IMR-90 (cell line): ENCODE results near the gene TM2D1. TPM values are rescaled to one million over a fixed set of nuclear protein-coding genes. Genes with fewer than 3 reads are reported as not detected.

Source experiments
- ATAC-seq: fragments of 200-7000 bp; cut with Tn5 transposase; 2 replicates; pipeline ENCODE4 v1.9.1; 2020; ENCODE audit warnings: low read depth, mild to moderate bottlenecking, moderate library complexity
- BruUV-seq: library from RNA; stranded (reverse); fragments of 400-500 nt; replicated peaks from 2 replicates; lab custom pipeline; 2021; lab: Mats Ljungman, UMichigan
- CTCF ChIA-PET: fragments of 300-600 bp; formaldehyde crosslinking; extraction: SDS; loops from one replicate; lab custom pipeline; 2021; ENCODE audit warnings: antibody characterized with exemption; lab: Yijun Ruan, JAX
- POLR2A ChIA-PET: fragments of 300-600 bp; sonication (Branson Sonifier 250); formaldehyde crosslinking; loops from one replicate; lab custom pipeline; 2022; ENCODE audit warnings: antibody characterized with exemption; ENCODE audit not compliant: unreplicated experiment; lab: Charles Lee
- DNase-seq: peaks from one replicate; pipeline ENCODE4 v3.0.0; 2013
- H2AFZ ChIP-seq: replicated peaks from 2 replicates; pipeline ENCODE3; 2013; ENCODE audit warnings: low read length, mild to moderate bottlenecking; ENCODE audit not compliant: poor library complexity
- H2AK5ac ChIP-seq: 2 replicates; pipeline ENCODE4 v1.6.1; 2013; ENCODE audit warnings: low read depth, low read length, inconsistent platforms
- H2AK9ac ChIP-seq: replicated peaks from 2 replicates; pipeline ENCODE3; 2013; ENCODE audit warnings: mild to moderate bottlenecking, low read depth, low read length, moderate library complexity; ENCODE audit not compliant: poor library complexity
- H2BK120ac ChIP-seq: 2 replicates; pipeline ENCODE4 v1.6.1; 2013; ENCODE audit warnings: low read depth, low read length, inconsistent platforms
- H2BK15ac ChIP-seq: 3 replicates; pipeline ENCODE4 v1.6.1; 2013; ENCODE audit warnings: low read depth, low read length, inconsistent platforms
- H2BK20ac ChIP-seq: 2 replicates; pipeline ENCODE4 v1.6.1; 2013; ENCODE audit warnings: low read depth, mild to moderate bottlenecking, inconsistent platforms, low read length, moderate library complexity
- H2BK5ac ChIP-seq: 2 replicates; pipeline ENCODE4 v1.6.1; 2013; ENCODE audit warnings: mild to moderate bottlenecking, low read depth, low read length, inconsistent platforms; ENCODE audit not compliant: poor library complexity, severe bottlenecking
- H3K14ac ChIP-seq: replicated peaks from 2 replicates; pipeline ENCODE4 v1.6.1; 2013; ENCODE audit warnings: low read depth, low read length, inconsistent platforms
- H3K18ac ChIP-seq: 2 replicates; pipeline ENCODE4 v1.6.1; 2013; ENCODE audit warnings: low read depth, low read length, control low read depth
- H3K23ac ChIP-seq: 2 replicates; pipeline ENCODE4 v1.6.1; 2013; ENCODE audit warnings: low read depth, low read length, inconsistent platforms
- H3K27ac ChIP-seq: 2 replicates; pipeline ENCODE4 v1.5.1; 2013; ENCODE audit warnings: mild to moderate bottlenecking, control low read depth, low read length; ENCODE audit not compliant: insufficient read depth
- H3K27me3 ChIP-seq: 2 replicates; pipeline ENCODE4 v1.6.1; 2013; ENCODE audit warnings: low read length; ENCODE audit not compliant: control insufficient read depth, insufficient read depth
- H3K36me3 ChIP-seq: 2 replicates; pipeline ENCODE4 v1.6.1; 2013; ENCODE audit warnings: low read length, mixed read lengths; ENCODE audit not compliant: control insufficient read depth, insufficient read depth
- H3K4ac ChIP-seq: 2 replicates; pipeline ENCODE4 v1.6.1; 2013; ENCODE audit warnings: low read depth, low read length, inconsistent platforms
- H3K4me1 ChIP-seq: 2 replicates; pipeline ENCODE4 v1.6.1; 2013; ENCODE audit warnings: low read length, mixed read lengths; ENCODE audit not compliant: control insufficient read depth, insufficient read depth
- H3K4me2 ChIP-seq: 2 replicates; pipeline ENCODE4 v1.6.1; 2013; ENCODE audit warnings: low read depth, mild to moderate bottlenecking, control low read depth, low read length, moderate library complexity
- H3K4me3 ChIP-seq: 2 replicates; pipeline ENCODE4 v1.5.1; 2013; ENCODE audit warnings: low read depth, mild to moderate bottlenecking, control low read depth, low read length, moderate library complexity; ENCODE audit not compliant: insufficient read depth
- H3K56ac ChIP-seq: 2 replicates; pipeline ENCODE4 v1.6.1; 2013; ENCODE audit warnings: low read length, inconsistent platforms; ENCODE audit not compliant: insufficient read depth; ENCODE audit errors: extremely low read depth
- H3K79me1 ChIP-seq, 2 experiments: 2 replicates each; pipeline ENCODE4 v1.6.1; 2013; ENCODE audit warnings: low read length in 2 of 2, inconsistent platforms in 1 of 2, low read depth in 1 of 2
- H3K9ac ChIP-seq: 2 replicates; pipeline ENCODE4 v1.6.1; 2013; ENCODE audit warnings: low read depth, low read length, control low read depth
- H3K9me1 ChIP-seq: 2 replicates; pipeline ENCODE4 v1.6.1; 2013; ENCODE audit warnings: low read length, inconsistent platforms; ENCODE audit not compliant: insufficient read depth
- H3K9me3 ChIP-seq: 2 replicates; pipeline ENCODE4 v1.6.1; 2013; ENCODE audit warnings: low read length; ENCODE audit not compliant: control insufficient read depth, insufficient read depth
- H4K20me1 ChIP-seq: 2 replicates; pipeline ENCODE4 v1.6.1; 2013; ENCODE audit warnings: low read length, inconsistent platforms; ENCODE audit not compliant: insufficient read depth
- H4K5ac ChIP-seq: 2 replicates; pipeline ENCODE4 v1.6.1; 2013; ENCODE audit warnings: mild to moderate bottlenecking, low read depth, low read length, control low read depth
- H4K8ac ChIP-seq, 2 experiments: 2 replicates each; pipeline ENCODE4 v1.6.1; 2013; ENCODE audit warnings: low read depth in 2 of 2, low read length in 2 of 2, control low read depth in 1 of 2, inconsistent platforms in 1 of 2
- H4K91ac ChIP-seq: 2 replicates; pipeline ENCODE4 v1.6.1; 2013; ENCODE audit warnings: low read depth, low read length, inconsistent platforms; ENCODE audit not compliant: insufficient read depth
- CEBPB ChIP-seq: IDR thresholded peaks from 2 replicates; pipeline ENCODE4 v1.6.1; 2012; ENCODE audit warnings: low read depth, low read length, improper control_type of control experiment
- MAFK ChIP-seq: IDR thresholded peaks from 2 replicates; pipeline ENCODE4 v1.6.1; 2012; ENCODE audit warnings: low read depth, low read length, improper control_type of control experiment
- WGBS, 2 experiments: methylation state at CpG; one replicate each; pipeline versions ENCODE4 v1.1.5 to v1.1.7; 2013; ENCODE audit warnings: missing lambda C conversion rate in 2 of 2; ENCODE audit not compliant: insufficient read length in 1 of 2; ENCODE audit errors: extremely low coverage in 2 of 2; 5-methylcytosine and 5-hydroxymethylcytosine counted together
- dilution Hi-C: fragments of 300-500 bp; cut with HindIII; formaldehyde crosslinking; loops from one replicate; pipeline ENCODE4 v1.14.3; 2018; ENCODE audit warnings: low sequenced_read_pairs; ENCODE audit not compliant: unreplicated experiment
- in situ Hi-C: fragments of 300-500 bp; cut with MboI; formaldehyde crosslinking; loops from 3 replicates; pipeline ENCODE4 v1.14.3; 2019; ENCODE audit warnings: low sequenced_read_pairs, inconsistent platforms, mixed read lengths
- intact Hi-C: fragments of 100-400 bp; cut with micrococcal nuclease; formaldehyde crosslinking; loops from 2 replicates; pipeline ENCODE4 v1.10.0; 2022
- polyA plus RNA-seq, 3 experiments: library from polyadenylated mRNA; depleted of rRNA; stranded (reverse); fragments of >200 nt; gene quantifications; 2 replicates each; pipeline ENCODE4 v1.2.3, GENCODE V29; 2012; ENCODE audit warnings: low replicate concordance in 1 of 3
- total RNA-seq: library from RNA; depleted of rRNA; stranded (reverse); fragments of >200 nt; gene quantifications from 2 replicates; pipeline ENCODE4 v1.2.3, GENCODE V29; 2012

The TM2D1 gene
- total and polyA plus RNA-seq, 2 of the 4 experiments (the other 2 are of a cell fraction): 14.3 to 32.7 TPM

- Histone ChIP-seq H3K27me3 (no peaks in the 10 kb centered on the region; the same call in 1 of the 2 replicates), H4K91ac (no peak overlapping the region), H2AK9ac (no peak overlapping the region), H4K8ac (no peak overlapping the region), H3K36me3 (no peaks in the 10 kb centered on the region), H3K4ac (no peak overlapping the region), H2BK120ac (no peak overlapping the region), H4K20me1 (no peaks in the 10 kb centered on the region), H2AK5ac (no peak overlapping the region), H3K56ac (no peak overlapping the region), H3K14ac (no peak overlapping the region), H2AFZ (no peak overlapping the region), H2BK15ac (no peak overlapping the region), H3K4me1 (no peaks in the 10 kb centered on the region), H3K79me1 (no peaks in the 10 kb centered on the region), H3K4me2 (no peak overlapping the region), H3K23ac (no peak overlapping the region), H3K27ac (no peak overlapping the region), H2BK20ac (no peak overlapping the region), H3K4me3 (no peak overlapping the region), H4K5ac (no peak overlapping the region), H3K9ac (no peak overlapping the region), H3K9me1 (no peaks in the 10 kb centered on the region), H3K9me3 (no peaks in the 10 kb centered on the region), H2BK5ac (no peak overlapping the region), H3K18ac (no peak overlapping the region)
- no TSS peak for BruUV-seq
- in situ Hi-C loops: no loop called here
- WGBS, 2 experiments: 80% methylated on average over 1 of the region's 2 CpGs; no CpG with 5 or more reads in 1 of the 2 experiments
- no peak for TF ChIP-seq CEBPB
- TF ChIP-seq MAFK: no peak
- ChIA-PET POLR2A (no interaction called here), CTCF (no interaction called here)
- intact Hi-C loops: no loop called here
- dilution Hi-C loops: no loop called here
- DNase-seq (no peak), ATAC-seq (no peak)
These were observed 54.5 kb downstream of the TM2D1 start for GRCh38 chr1:61670445-61670844.
